A549 (cell line): ENCODE results near the gene C12orf42. TPM values are rescaled to one million over a fixed set of nuclear protein-coding genes. Genes with fewer than 3 reads are reported as not detected.

Experiments
- ATAC-seq, 2 experiments: fragments of 200-7000 bp in 1 of 2; fragments of >200 bp in 1 of 2; cut with Nextera tagmentation in 1 of 2; cut with Tn5 transposase in 1 of 2; 3 replicates each; pipeline versions ENCODE4 v1.8.0 to v1.9.1; 2018 to 2020; ENCODE audit warnings: mild to moderate bottlenecking in 1 of 2, moderate library complexity in 1 of 2
- CTCF ChIA-PET: fragments of 300-600 bp; sonication (Branson Sonifier 250); formaldehyde crosslinking; extraction: SDS; loops from one replicate; lab custom pipeline; 2021; ENCODE audit warnings: antibody characterized with exemption, inconsistent platforms; lab: Yijun Ruan, JAX
- POLR2A ChIA-PET: fragments of 350-600 bp; formaldehyde crosslinking; extraction: SDS; loops from one replicate; lab custom pipeline; 2021; ENCODE audit warnings: antibody characterized with exemption, inconsistent platforms; lab: Yijun Ruan, JAX
- DNase-seq, 2 experiments: peaks; one replicate each; pipeline versions ENCODE4 v3.0.0 to v3.0.0-alpha.2; 2011 to 2016; ENCODE audit warnings: low read depth in 1 of 2, low spot score in 1 of 2
- FAIRE-seq: peaks from 2 replicates; lab custom pipeline; 2011; peaks lifted over from hg19 to GRCh38; lab: Jason Lieb, UNC
- H3K27ac ChIP-seq, 2 experiments: fragments of >200 bp; sonication (Bioruptor Twin); formaldehyde crosslinking; 3 replicates each; pipeline ENCODE4 v1.5.1; 2016 to 2017
- H3K4me1 ChIP-seq: fragments of >200 bp; sonication (Bioruptor Twin); formaldehyde crosslinking; 3 replicates; pipeline ENCODE4 v1.6.1; 2016
- H3K4me2 ChIP-seq: fragments of >200 bp; sonication (Bioruptor Twin); formaldehyde crosslinking; 3 replicates; pipeline ENCODE4 v1.6.1; 2016
- H3K4me3 ChIP-seq: fragments of >200 bp; sonication (Bioruptor Twin); formaldehyde crosslinking; 3 replicates; pipeline ENCODE4 v1.5.1; 2016
- H3K9me3 ChIP-seq: fragments of >200 bp; sonication (Bioruptor Twin); formaldehyde crosslinking; 3 replicates; pipeline ENCODE4 v1.6.1; 2016
- CBX8 ChIP-seq: fragments of 200-600 bp; sonication (generic); IDR thresholded peaks from 2 replicates; pipeline ENCODE4 v1.6.1; 2016
- CEBPB ChIP-seq, 2 experiments: fragments of >200 bp in 1 of 2; sonication (Bioruptor Twin) in 1 of 2; formaldehyde crosslinking in 1 of 2; IDR thresholded peaks; 2 replicates each; pipeline ENCODE4 v1.6.1; 2012 to 2016
- CHD2 ChIP-seq: fragments of 150-350 bp; IDR thresholded peaks from 2 replicates; pipeline ENCODE4 v1.6.1; 2014; ENCODE audit warnings: low read length; ENCODE audit not compliant: partially characterized antibody
- CHD4 ChIP-seq: fragments of 200-600 bp; sonication (generic); IDR thresholded peaks from 2 replicates; pipeline ENCODE4 v1.6.1; 2016; ENCODE audit warnings: antibody characterized with exemption, mild to moderate bottlenecking, borderline replicate concordance
- EHF ChIP-seq: fragments of 250-450 bp; sonication (Bioruptor Pico); IDR thresholded peaks from 2 replicates; pipeline ENCODE4 v1.5.0; 2020; ENCODE audit warnings: mild to moderate bottlenecking
- FOSB ChIP-seq: fragments of 250-450 bp; sonication (Bioruptor Pico); IDR thresholded peaks from 2 replicates; pipeline ENCODE4 v1.5.0; 2020; ENCODE audit warnings: mild to moderate bottlenecking, moderate library complexity
- GATA3 ChIP-seq: IDR thresholded peaks from 2 replicates; pipeline ENCODE4 v1.6.1; 2012; ENCODE audit warnings: borderline replicate concordance
- HOXB5 ChIP-seq: fragments of 250-450 bp; sonication (Bioruptor Pico); IDR thresholded peaks from 2 replicates; pipeline ENCODE4 v1.5.0; 2020; ENCODE audit warnings: mild to moderate bottlenecking, moderate library complexity
- MAZ ChIP-seq: fragments of 150-350 bp; IDR thresholded peaks from 2 replicates; pipeline ENCODE4 v1.6.1; 2014; ENCODE audit warnings: antibody characterized with exemption, low read depth, low read length, borderline replicate concordance
- MYC ChIP-seq: IDR thresholded peaks from 2 replicates; pipeline ENCODE4 v1.6.1; 2012; ENCODE audit warnings: mild to moderate bottlenecking, inconsistent platforms, low read length, improper control_type of control experiment, borderline replicate concordance
- NFE2L2 ChIP-seq: fragments of 150-350 bp; conservative IDR thresholded peaks from 2 replicates; pipeline ENCODE4 v1.6.1; 2014; ENCODE audit warnings: low read length
- NPAS2 ChIP-seq: fragments of 250-450 bp; sonication (Bioruptor Pico); IDR thresholded peaks from 2 replicates; pipeline ENCODE4 v1.8.0; 2022; ENCODE audit warnings: mild to moderate bottlenecking, moderate library complexity, borderline replicate concordance
- POLR2A ChIP-seq: IDR thresholded peaks from 2 replicates; pipeline ENCODE4 v1.6.1; 2012; ENCODE audit warnings: mild to moderate bottlenecking, low read length
- RAD21 ChIP-seq, 2 experiments: fragments of >200 bp in 1 of 2; sonication (Bioruptor Twin) in 1 of 2; formaldehyde crosslinking in 1 of 2; IDR thresholded peaks in 1 of 2; conservative IDR thresholded peaks in 1 of 2; 2 replicates in 1 of 2; 3 replicates in 1 of 2; pipeline ENCODE4 v1.6.1; 2012 to 2018; ENCODE audit warnings: inconsistent platforms in 1 of 2
- RFX5 ChIP-seq: fragments of 450-650 bp; IDR thresholded peaks from 2 replicates; pipeline ENCODE4 v1.7.1; 2014; ENCODE audit warnings: antibody characterized with exemption, mild to moderate bottlenecking, moderate library complexity
- SMC3 ChIP-seq: fragments of >200 bp; sonication (Bioruptor Twin); formaldehyde crosslinking; IDR thresholded peaks from 3 replicates; pipeline ENCODE4 v1.6.1; 2018; ENCODE audit warnings: inconsistent platforms
- SREBF2 ChIP-seq: fragments of 450-650 bp; IDR thresholded peaks from 2 replicates; pipeline ENCODE4 v1.6.1; 2014; ENCODE audit warnings: mild to moderate bottlenecking, moderate library complexity
- TFCP2L1 ChIP-seq: fragments of 250-450 bp; sonication (Bioruptor Pico); IDR thresholded peaks from 2 replicates; pipeline ENCODE4 v1.5.0; 2021; ENCODE audit warnings: mild to moderate bottlenecking
- WGBS: methylation state at CpG from one replicate; pipeline ENCODE4 v1.1.6; 2017; ENCODE audit errors: missing lambda C conversion rate; 5-methylcytosine and 5-hydroxymethylcytosine counted together
- polyA plus RNA-seq, 4 experiments: library from polyadenylated mRNA; depleted of rRNA in 3 of 4; stranded (reverse); fragments of >200 nt; fragmentation: RNase III in 1 of 4; extraction: RNeasy Plus Mini Kit Qiagen cat#74134 plus additional on column Dnase treatment in 1 of 4; gene quantifications; 2 replicates in 3 of 4; 3 replicates in 1 of 4; pipeline ENCODE4 v1.2.3, GENCODE V29; 2011 to 2017
- TF ChIP-seq, protein P1 (sequence below): IDR thresholded peaks from 2 replicates; pipeline ENCODE4 v1.6.1; 2012
- TF ChIP-seq, protein P2 (sequence below): IDR thresholded peaks from 2 replicates; pipeline ENCODE4 v1.6.1; 2012
- TF ChIP-seq, protein P3 (sequence below): fragments of >200 bp; sonication (Bioruptor Twin); formaldehyde crosslinking; IDR thresholded peaks from 3 replicates; pipeline ENCODE4 v1.6.1; 2016
- TF ChIP-seq, protein P4 (sequence below): fragments of 200-600 bp; sonication (generic); IDR thresholded peaks from 2 replicates; pipeline ENCODE4 v1.6.1; 2016; ENCODE audit warnings: antibody characterized with exemption, mild to moderate bottlenecking, moderate library complexity
- TF ChIP-seq, protein P5 (sequence below): fragments of 450-650 bp; IDR thresholded peaks from 2 replicates; pipeline ENCODE4 v1.6.1; 2014; ENCODE audit warnings: antibody characterized with exemption
- TF ChIP-seq, protein P6 (sequence below): fragments of 250-450 bp; sonication (Bioruptor Pico); IDR thresholded peaks from 2 replicates; pipeline ENCODE4 v1.5.0; 2020; ENCODE audit warnings: low read depth, mild to moderate bottlenecking, moderate library complexity
- TF ChIP-seq, protein P7 (sequence below): fragments of 250-450 bp; sonication (Bioruptor Pico); IDR thresholded peaks from 2 replicates; pipeline ENCODE4 v1.5.0; 2021; ENCODE audit warnings: mild to moderate bottlenecking, moderate library complexity, borderline replicate concordance

The C12orf42 gene
- polyA plus RNA-seq, 2 of the 4 experiments (the other 2 are of a cell fraction): not detected

DNA sequence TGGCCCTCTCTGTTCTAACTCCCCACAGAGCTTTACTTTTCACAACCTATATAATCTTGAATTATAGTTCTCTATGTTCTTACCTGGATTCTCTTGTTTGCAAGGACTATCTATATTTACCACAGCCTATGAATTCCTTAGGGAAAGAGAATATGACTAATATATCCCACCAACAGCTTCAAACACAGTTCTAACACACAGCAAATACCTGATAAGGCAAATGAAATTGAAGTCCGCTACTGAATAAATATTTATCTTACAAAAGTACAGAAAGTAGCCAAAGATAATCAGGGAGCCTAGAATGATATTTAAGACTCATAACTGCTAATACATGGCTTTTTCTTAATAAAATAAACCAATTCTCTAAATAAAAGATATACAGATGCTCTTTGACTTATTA lies 165.1 kb downstream of the C12orf42 start:
- H3K4me1 ChIP-seq: no peaks in the 10 kb centered on the region
- no peaks in the 10 kb centered on the region for H3K9me3 ChIP-seq
- WGBS: 7% methylated on average over 1 of the region's 1 CpG
- ATAC-seq (no peak), DNase-seq (no peak), FAIRE-seq (no peak)
- ChIA-PET CTCF (interaction anchor here (0.6 kb wide), 2 partner anchors 190 to 244 kb away, joined by 3 read pairs; no protein-coding TSS in a partner anchor), POLR2A (no interaction called here)
- H3K27ac ChIP-seq: no peak overlapping the region
- no peak for TF ChIP-seq CEBPB (IDR thresholded peaks at IDR 0.05)
- no peak for TF ChIP-seq MAZ
- TF ChIP-seq, protein P1, sequence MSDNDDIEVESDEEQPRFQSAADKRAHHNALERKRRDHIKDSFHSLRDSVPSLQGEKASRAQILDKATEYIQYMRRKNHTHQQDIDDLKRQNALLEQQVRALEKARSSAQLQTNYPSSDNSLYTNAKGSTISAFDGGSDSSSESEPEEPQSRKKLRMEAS: no peak
- no peak for TF ChIP-seq GATA3
- TF ChIP-seq, protein P2, sequence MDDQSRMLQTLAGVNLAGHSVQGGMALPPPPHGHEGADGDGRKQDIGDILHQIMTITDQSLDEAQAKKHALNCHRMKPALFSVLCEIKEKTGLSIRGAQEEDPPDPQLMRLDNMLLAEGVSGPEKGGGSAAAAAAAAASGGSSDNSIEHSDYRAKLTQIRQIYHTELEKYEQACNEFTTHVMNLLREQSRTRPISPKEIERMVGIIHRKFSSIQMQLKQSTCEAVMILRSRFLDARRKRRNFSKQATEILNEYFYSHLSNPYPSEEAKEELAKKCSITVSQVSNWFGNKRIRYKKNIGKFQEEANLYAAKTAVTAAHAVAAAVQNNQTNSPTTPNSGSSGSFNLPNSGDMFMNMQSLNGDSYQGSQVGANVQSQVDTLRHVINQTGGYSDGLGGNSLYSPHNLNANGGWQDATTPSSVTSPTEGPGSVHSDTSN: no peak
- TF ChIP-seq RFX5: no peak
- TF ChIP-seq, protein P3, sequence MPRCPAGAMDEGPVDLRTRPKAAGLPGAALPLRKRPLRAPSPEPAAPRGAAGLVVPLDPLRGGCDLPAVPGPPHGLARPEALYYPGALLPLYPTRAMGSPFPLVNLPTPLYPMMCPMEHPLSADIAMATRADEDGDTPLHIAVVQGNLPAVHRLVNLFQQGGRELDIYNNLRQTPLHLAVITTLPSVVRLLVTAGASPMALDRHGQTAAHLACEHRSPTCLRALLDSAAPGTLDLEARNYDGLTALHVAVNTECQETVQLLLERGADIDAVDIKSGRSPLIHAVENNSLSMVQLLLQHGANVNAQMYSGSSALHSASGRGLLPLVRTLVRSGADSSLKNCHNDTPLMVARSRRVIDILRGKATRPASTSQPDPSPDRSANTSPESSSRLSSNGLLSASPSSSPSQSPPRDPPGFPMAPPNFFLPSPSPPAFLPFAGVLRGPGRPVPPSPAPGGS: no peak
- TF ChIP-seq HOXB5 (CRISPR knock-in tag): no peak
- TF ChIP-seq, protein P4, sequence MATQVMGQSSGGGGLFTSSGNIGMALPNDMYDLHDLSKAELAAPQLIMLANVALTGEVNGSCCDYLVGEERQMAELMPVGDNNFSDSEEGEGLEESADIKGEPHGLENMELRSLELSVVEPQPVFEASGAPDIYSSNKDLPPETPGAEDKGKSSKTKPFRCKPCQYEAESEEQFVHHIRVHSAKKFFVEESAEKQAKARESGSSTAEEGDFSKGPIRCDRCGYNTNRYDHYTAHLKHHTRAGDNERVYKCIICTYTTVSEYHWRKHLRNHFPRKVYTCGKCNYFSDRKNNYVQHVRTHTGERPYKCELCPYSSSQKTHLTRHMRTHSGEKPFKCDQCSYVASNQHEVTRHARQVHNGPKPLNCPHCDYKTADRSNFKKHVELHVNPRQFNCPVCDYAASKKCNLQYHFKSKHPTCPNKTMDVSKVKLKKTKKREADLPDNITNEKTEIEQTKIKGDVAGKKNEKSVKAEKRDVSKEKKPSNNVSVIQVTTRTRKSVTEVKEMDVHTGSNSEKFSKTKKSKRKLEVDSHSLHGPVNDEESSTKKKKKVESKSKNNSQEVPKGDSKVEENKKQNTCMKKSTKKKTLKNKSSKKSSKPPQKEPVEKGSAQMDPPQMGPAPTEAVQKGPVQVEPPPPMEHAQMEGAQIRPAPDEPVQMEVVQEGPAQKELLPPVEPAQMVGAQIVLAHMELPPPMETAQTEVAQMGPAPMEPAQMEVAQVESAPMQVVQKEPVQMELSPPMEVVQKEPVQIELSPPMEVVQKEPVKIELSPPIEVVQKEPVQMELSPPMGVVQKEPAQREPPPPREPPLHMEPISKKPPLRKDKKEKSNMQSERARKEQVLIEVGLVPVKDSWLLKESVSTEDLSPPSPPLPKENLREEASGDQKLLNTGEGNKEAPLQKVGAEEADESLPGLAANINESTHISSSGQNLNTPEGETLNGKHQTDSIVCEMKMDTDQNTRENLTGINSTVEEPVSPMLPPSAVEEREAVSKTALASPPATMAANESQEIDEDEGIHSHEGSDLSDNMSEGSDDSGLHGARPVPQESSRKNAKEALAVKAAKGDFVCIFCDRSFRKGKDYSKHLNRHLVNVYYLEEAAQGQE: no peak
- no peak for TF ChIP-seq CHD2
- TF ChIP-seq NPAS2 (CRISPR knock-in tag): no peak
- TF ChIP-seq MYC: no peak
- no peak for TF ChIP-seq TFCP2L1 (CRISPR knock-in tag)
- TF ChIP-seq SREBF2: no peak
- TF ChIP-seq FOSB: no peak
- TF ChIP-seq CHD4: no peak
- TF ChIP-seq, protein P5, sequence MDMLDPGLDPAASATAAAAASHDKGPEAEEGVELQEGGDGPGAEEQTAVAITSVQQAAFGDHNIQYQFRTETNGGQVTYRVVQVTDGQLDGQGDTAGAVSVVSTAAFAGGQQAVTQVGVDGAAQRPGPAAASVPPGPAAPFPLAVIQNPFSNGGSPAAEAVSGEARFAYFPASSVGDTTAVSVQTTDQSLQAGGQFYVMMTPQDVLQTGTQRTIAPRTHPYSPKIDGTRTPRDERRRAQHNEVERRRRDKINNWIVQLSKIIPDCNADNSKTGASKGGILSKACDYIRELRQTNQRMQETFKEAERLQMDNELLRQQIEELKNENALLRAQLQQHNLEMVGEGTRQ: no peak
- TF ChIP-seq, protein P6, sequence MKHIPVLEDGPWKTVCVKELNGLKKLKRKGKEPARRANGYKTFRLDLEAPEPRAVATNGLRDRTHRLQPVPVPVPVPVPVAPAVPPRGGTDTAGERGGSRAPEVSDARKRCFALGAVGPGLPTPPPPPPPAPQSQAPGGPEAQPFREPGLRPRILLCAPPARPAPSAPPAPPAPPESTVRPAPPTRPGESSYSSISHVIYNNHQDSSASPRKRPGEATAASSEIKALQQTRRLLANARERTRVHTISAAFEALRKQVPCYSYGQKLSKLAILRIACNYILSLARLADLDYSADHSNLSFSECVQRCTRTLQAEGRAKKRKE (CRISPR knock-in tag): no peak
- no peak overlapping the region for H3K4me2 ChIP-seq
- H3K4me3 ChIP-seq: no peak overlapping the region

DNA sequence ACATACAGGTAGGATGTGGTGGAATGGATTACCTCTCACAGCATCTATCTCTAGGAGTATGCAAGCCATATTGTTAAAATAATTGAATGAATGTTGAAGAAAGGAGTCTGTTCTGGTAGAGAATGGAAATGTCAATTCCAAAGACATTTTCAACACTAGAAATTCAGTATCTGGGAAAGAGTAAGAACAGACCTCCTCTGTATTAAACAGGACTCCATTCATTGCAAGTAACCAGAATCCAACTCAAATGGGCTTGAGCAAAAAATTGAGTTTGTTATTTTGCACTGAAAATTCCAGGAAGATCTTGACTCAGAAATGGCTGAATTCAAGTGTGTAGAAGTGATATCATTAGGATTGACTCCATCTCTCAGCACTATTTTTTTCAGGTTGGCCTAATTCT lies 168.1 kb downstream of the C12orf42 start:
- CTCF ChIA-PET: no interaction called here
- Histone ChIP-seq H3K4me1 (no peaks in the 10 kb centered on the region), H3K4me2 (no peak overlapping the region), H3K9me3 (no peaks in the 10 kb centered on the region), H3K4me3 (no peak overlapping the region), H3K27ac (no peak overlapping the region)
- FAIRE-seq: no peak
- no peak for TF ChIP-seq SMC3
- no peak for TF ChIP-seq EHF (CRISPR knock-in tag)
- TF ChIP-seq NFE2L2: no peak
- TF ChIP-seq GATA3: no peak
- TF ChIP-seq MYC: no peak
- no peak for TF ChIP-seq RAD21 (conservative IDR thresholded peaks at IDR 0.05 in 1 of 2, IDR thresholded peaks at IDR 0.05 in 1 of 2)
- TF ChIP-seq CBX8: no peak
- TF ChIP-seq, protein P7, sequence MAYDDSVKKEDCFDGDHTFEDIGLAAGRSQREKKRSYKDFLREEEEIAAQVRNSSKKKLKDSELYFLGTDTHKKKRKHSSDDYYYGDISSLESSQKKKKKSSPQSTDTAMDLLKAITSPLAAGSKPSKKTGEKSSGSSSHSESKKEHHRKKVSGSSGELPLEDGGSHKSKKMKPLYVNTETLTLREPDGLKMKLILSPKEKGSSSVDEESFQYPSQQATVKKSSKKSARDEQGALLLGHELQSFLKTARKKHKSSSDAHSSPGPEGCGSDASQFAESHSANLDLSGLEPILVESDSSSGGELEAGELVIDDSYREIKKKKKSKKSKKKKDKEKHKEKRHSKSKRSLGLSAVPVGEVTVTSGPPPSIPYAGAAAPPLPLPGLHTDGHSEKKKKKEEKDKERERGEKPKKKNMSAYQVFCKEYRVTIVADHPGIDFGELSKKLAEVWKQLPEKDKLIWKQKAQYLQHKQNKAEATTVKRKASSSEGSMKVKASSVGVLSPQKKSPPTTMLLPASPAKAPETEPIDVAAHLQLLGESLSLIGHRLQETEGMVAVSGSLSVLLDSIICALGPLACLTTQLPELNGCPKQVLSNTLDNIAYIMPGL: no peak
- TF ChIP-seq POLR2A: no peak
- no peak for ATAC-seq
- DNase-seq: no peak
- POLR2A ChIA-PET: no interaction called here
